GM12878 (cell line): ENCODE results near the gene CD300LG. TPM values are rescaled to one million over a fixed set of nuclear protein-coding genes. Genes with fewer than 3 reads are reported as not detected.

ENCODE experiments used
- ATAC-seq: fragments of 200-7000 bp; cut with Tn5 transposase; 3 replicates; pipeline ENCODE4 v1.9.1; 2020; ENCODE audit warnings: mild to moderate bottlenecking, moderate library complexity
- BruUV-seq: library from RNA; stranded (reverse); fragments of 400-500 nt; replicated peaks from 2 replicates; lab custom pipeline; 2021; lab: Mats Ljungman, UMichigan
- CTCF ChIA-PET: fragments of 300-600 bp; sonication (Branson Sonifier 250); formaldehyde crosslinking; extraction: SDS; loops from one replicate; lab custom pipeline; 2021; ENCODE audit warnings: inconsistent platforms; lab: Yijun Ruan, JAX
- POLR2A ChIA-PET: fragments of 350-600 bp; formaldehyde crosslinking; extraction: SDS; loops from one replicate; lab custom pipeline; 2021; ENCODE audit warnings: inconsistent platforms; lab: Charles Lee
- RAD21 ChIA-PET: fragments of 300-600 bp; sonication (Branson Sonifier 250); formaldehyde crosslinking; loops from one replicate; lab custom pipeline; 2023; ENCODE audit warnings: antibody characterized with exemption; ENCODE audit not compliant: unreplicated experiment; lab: Charles Lee
- SMC1A ChIA-PET: fragments of 300-600 bp; sonication (Branson Sonifier 250); formaldehyde crosslinking; loops from one replicate; lab custom pipeline; 2023; ENCODE audit not compliant: unreplicated experiment, uncharacterized antibody; lab: Charles Lee
- DNase-seq: peaks from one replicate; pipeline ENCODE4 v3.0.0-alpha.2; 2011; ENCODE audit warnings: low read depth, low spot score
- FAIRE-seq: peaks from 3 replicates; lab custom pipeline; 2011; peaks lifted over from hg19 to GRCh38; lab: Jason Lieb, UNC
- H2AFZ ChIP-seq: 2 replicates; pipeline ENCODE4 v1.6.0; 2011; ENCODE audit warnings: low read depth, low read length, control low read depth; ENCODE audit not compliant: control insufficient read depth
- H3K27ac ChIP-seq: 2 replicates; pipeline ENCODE4 v1.5.1; 2011; ENCODE audit warnings: control low read depth; ENCODE audit not compliant: control insufficient read depth, insufficient read depth
- H3K27me3 ChIP-seq, 2 experiments: replicated peaks in 1 of 2; 2 replicates each; pipeline versions ENCODE4 v1.6.0 to v1.6.1; 2011; ENCODE audit warnings: low read length in 1 of 2; ENCODE audit not compliant: control insufficient read depth in 2 of 2, insufficient read depth in 2 of 2
- H3K36me3 ChIP-seq, 2 experiments: 2 replicates each; pipeline ENCODE4 v1.5.1; 2011; ENCODE audit warnings: low read length in 1 of 2; ENCODE audit not compliant: control insufficient read depth in 2 of 2, insufficient read depth in 2 of 2
- H3K4me1 ChIP-seq: 2 replicates; pipeline ENCODE4 v1.6.1; 2011; ENCODE audit warnings: mild to moderate bottlenecking, low read length, moderate library complexity, mixed read lengths; ENCODE audit not compliant: control insufficient read depth, insufficient read depth
- H3K4me2 ChIP-seq: 2 replicates; pipeline ENCODE4 v1.6.0; 2011; ENCODE audit warnings: control low read depth; ENCODE audit not compliant: control insufficient read depth, insufficient read depth
- H3K4me3 ChIP-seq: fragments of 200-600 bp; sonication (generic); 2 replicates; pipeline ENCODE4 v1.5.1; 2016
- H3K79me2 ChIP-seq: 2 replicates; pipeline ENCODE4 v1.6.0; 2011; ENCODE audit warnings: low read length; ENCODE audit not compliant: control insufficient read depth, insufficient read depth
- H3K9ac ChIP-seq: 2 replicates; pipeline ENCODE4 v1.8.0; 2011; ENCODE audit warnings: low read length, control low read depth, mixed read lengths; ENCODE audit not compliant: control insufficient read depth, insufficient read depth
- H3K9me3 ChIP-seq: replicated peaks from 3 replicates; pipeline ENCODE4 v1.5.1; 2011; ENCODE audit warnings: mild to moderate bottlenecking, low read length; ENCODE audit not compliant: control insufficient read depth, insufficient read depth
- H4K20me1 ChIP-seq: 2 replicates; pipeline ENCODE4 v1.6.0; 2011; ENCODE audit not compliant: control insufficient read depth, insufficient read depth
- CTCF ChIP-seq, 3 experiments: IDR thresholded peaks in 2 of 3; conservative IDR thresholded peaks in 1 of 3; 2 replicates each; pipeline ENCODE4 v1.5.1; 2011; ENCODE audit warnings: low read depth in 3 of 3, low read length in 3 of 3, mild to moderate bottlenecking in 3 of 3, control low read depth in 2 of 3, moderate library complexity in 2 of 3, inconsistent platforms in 1 of 3, mixed read lengths in 1 of 3; ENCODE audit not compliant: control insufficient read depth in 2 of 3, insufficient read depth in 1 of 3; ENCODE audit errors: extremely low read depth in 1 of 3
- RAD51 ChIP-seq: fragments of 450-650 bp; IDR thresholded peaks from 2 replicates; pipeline ENCODE4 v1.6.1; 2016; ENCODE audit warnings: moderate library complexity, mild to moderate bottlenecking, inconsistent platforms
- SUPT20H ChIP-seq: IDR thresholded peaks from 2 replicates; pipeline ENCODE4 v1.6.1; 2011; ENCODE audit warnings: low read depth, mild to moderate bottlenecking, low read length, moderate library complexity, borderline replicate concordance; ENCODE audit not compliant: control insufficient read depth
- WGBS: methylation state at CpG from one replicate; pipeline ENCODE4 v1.1.6; 2016; ENCODE audit warnings: low lambda C conversion rate; ENCODE audit not compliant: insufficient replicate concordance, insufficient coverage; ENCODE audit errors: missing lambda C conversion rate; 5-methylcytosine and 5-hydroxymethylcytosine counted together
- in situ Hi-C: fragments of 300-500 bp; cut with MboI; formaldehyde crosslinking; loops from 9 replicates; pipeline ENCODE4 v1.14.3; 2018; ENCODE audit warnings: mixed read lengths
- intact Hi-C: fragments of 100-400 bp; cut with micrococcal nuclease; formaldehyde crosslinking; loops from one replicate; pipeline ENCODE4 v1.14.2; 2022; ENCODE audit not compliant: unreplicated experiment
- polyA plus RNA-seq, 11 experiments: library from polyadenylated mRNA; depleted of rRNA in 4 of 11; unstranded in 6 of 11; stranded (reverse) in 5 of 11; fragments of >200 nt; fragmentation: Nextera tagmentation in 4 of 11; fragmentation: Illumina TruSeq in 1 of 11; extraction: Ambion mirVana in 4 of 11; extraction: Trizol in 1 of 11; gene quantifications; 1 replicate in 1 of 11; 2 replicates in 10 of 11; pipeline versions ENCODE4 v1.2.1 to v1.2.3, GENCODE V29; 2011 to 2016; ENCODE audit warnings: inconsistent platforms in 2 of 11, missing spikeins in 2 of 11, low read depth in 1 of 11
- total RNA-seq, 4 experiments: library from RNA; depleted of rRNA in 3 of 4; stranded (reverse); fragments of >200 nt in 3 of 4; fragmentation: Illumina TruSeq in 1 of 4; extraction: Trizol in 1 of 4; gene quantifications; 2 replicates each; pipeline versions ENCODE4 v1.2.1 to v1.2.3, GENCODE V29; 2013 to 2021

CD300LG gene
- total and polyA plus RNA-seq, 10 of the 15 experiments (the other 5 are each of a cell fraction or from before 2014, with no cell fraction given) = not detected

DNA sequence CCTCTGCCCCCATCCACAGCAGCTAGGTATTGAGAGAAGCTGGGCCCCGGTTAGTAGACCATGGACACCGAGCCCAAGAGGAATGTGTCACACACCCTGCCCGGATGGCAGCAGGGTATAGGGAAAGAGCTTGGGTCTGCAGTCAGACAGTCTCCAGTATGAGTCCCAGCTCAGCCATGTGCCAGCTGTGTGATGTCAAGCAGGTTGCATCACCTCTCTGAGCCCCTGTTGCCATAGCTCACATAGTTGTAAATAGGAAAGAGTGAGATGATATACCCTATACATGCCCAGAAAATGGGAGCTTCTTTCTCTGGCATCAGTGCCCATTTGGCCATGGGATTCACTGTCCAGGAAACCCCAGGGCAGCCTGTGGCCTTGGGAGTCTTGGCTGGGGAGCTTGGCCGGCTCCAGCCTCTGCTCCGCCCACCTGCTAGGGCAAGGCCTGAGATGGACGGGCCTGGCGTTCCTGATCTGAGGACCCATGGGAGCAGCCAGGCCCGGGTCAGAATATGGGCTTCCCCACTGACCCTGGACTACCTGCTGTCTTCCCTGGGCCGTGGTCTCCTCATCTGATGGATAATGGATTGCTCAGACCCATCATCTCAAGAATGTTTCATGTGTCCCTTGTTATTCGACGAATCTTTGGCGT, 13.2 kb downstream of the CD300LG start:
- Histone ChIP-seq H3K4me3 (no peak overlapping the region), H4K20me1 (no peaks in the 10 kb centered on the region), H2AFZ (no peak overlapping the region), H3K9ac (no peak overlapping the region), H3K4me1 (no peaks in the 10 kb centered on the region), H3K4me2 (no peak overlapping the region), H3K36me3 (no peaks in the 10 kb centered on the region), H3K27me3 (no peaks in the 10 kb centered on the region; a peak in 2 of 4 replicates)
- no peak for FAIRE-seq
- no TSS peak for BruUV-seq
- ChIA-PET RAD21 (no interaction called here), CTCF (interaction anchor here (1.0 kb wide), 1 partner anchor 17 kb away, joined by 3 read pairs; no protein-coding TSS in a partner anchor), SMC1A (no interaction called here)
- in situ Hi-C loops = no loop called here
- WGBS = 15% methylated on average over 12 of the region's 12 CpGs
- TF ChIP-seq SUPT20H = no peak
- TF ChIP-seq RAD51 = no peak
- no peak for TF ChIP-seq CTCF (IDR thresholded peaks at IDR 0.05 in 2 of 3, conservative IDR thresholded peaks at IDR 0.05 in 1 of 3; ENCODE audit: control insufficient read depth in 2 of 3, extremely low read depth in 1 of 3, insufficient read depth in 1 of 3, low read depth in 3 of 3, low read length in 3 of 3)
- TF ChIP-seq, all 136 proteins: peak for 0
- no peaks in the 10 kb centered on the region for H3K79me2 ChIP-seq
- DNase-seq (no peak), ATAC-seq (no peak)
- H3K9me3 ChIP-seq = no peaks in the 10 kb centered on the region
- intact Hi-C loops = no loop called here
- H3K27ac ChIP-seq = no peak overlapping the region
- POLR2A ChIA-PET = interaction anchor here (0.6 kb wide), 1 partner anchor 50 kb away, joined by 7 read pairs; no protein-coding TSS in a partner anchor
